DMS79 treated with DMSO at 0.1 percent for 48 hours (cell line): ENCODE results near the gene GPSM3.
"Not testable (repeated sequence)": the region's sequence is repeated elsewhere in the genome, so short reads cannot be mapped to it uniquely, and the experiment has no call there.

ENCODE experiments used
- DNase-seq: peaks from one replicate; lab custom pipeline; 2025; lab: John Stamatoyannopoulos, UW

Gene GPSM3

DNA sequence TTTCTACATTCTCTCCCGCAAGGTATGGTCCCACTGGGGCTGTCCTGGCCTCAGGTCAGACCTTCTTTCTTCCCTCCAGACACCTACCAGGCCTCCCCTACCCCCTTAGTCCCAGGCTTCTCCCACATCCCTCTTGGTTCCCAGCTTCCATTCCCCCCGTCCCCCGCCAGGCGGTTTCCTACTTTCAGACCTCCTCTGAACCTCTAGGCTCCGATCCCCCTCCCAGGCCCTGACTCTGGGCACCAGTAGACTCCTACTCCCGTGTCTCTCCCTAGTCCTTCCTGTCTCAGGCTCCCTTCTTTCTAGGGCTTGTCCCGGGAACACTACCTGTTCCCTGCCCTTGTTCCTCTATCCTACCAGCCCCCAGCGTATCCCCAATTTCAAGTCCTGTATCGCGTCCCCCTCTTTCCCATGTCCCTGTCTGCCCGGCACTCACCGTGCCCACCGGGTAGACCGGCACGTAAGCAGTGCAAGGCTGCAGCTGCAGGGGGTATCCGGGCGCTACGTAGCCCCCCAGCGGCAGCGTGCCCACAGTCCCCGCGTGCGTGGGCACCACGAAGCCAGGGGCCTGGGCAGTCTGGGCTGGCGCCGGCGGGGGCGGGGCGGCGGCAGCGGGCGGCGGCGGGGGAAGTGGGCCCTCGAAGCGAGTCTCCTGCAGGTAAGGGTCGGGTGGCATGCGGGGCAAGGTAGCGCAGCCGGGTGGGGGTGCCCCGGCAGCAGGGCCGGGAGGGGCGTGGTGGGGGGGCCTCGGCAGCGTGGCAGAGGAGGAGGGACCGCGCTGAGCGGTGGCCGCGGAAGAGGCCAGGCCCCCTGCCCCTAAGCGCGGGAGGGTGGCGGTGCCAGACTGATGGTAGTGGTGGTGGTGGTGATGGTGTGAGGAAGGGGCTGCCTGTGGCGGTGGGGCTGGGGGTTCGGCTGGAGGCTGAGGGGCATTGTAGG, 42.2 kb downstream of the GPSM3 start:
- DNase-seq, result no peak

DNA sequence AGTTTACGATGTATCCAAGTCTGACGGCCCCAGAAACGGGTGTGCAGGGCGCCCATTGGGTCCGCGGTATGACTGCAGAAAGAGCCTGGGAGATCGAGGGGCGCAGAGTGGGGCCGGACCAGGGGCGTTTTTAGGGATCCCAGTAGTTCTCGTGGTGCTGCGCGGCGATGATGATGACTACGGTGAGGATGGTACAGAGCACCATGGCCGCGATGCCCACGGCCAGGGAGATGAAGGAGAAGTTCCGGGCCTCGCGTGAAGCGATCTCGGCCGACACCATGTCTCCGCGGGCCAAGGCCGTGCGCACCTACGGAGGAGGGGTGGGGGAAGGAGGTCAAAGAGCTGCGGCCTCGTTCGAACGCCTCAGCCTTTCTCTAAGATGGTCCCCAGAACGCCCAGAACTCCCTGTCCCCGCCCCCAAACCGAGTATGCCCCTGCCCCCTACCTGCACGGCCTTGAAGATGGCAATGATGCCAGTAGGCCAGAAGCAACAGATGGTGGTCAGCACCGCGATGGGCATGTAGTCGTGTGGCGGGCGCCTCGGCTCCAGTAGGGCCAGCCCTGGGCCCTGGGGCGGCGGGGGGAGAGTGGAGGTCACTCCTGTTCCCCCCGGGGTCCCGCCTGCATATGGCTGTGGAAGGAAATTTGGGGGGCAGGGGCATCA, 43.2 kb downstream of the GPSM3 start:
- DNase-seq, result no peak

GRCh38 chr6:32148289-32149091, 44.0 kb downstream of the GPSM3 start:
- DNase-seq, result no peak

DNA sequence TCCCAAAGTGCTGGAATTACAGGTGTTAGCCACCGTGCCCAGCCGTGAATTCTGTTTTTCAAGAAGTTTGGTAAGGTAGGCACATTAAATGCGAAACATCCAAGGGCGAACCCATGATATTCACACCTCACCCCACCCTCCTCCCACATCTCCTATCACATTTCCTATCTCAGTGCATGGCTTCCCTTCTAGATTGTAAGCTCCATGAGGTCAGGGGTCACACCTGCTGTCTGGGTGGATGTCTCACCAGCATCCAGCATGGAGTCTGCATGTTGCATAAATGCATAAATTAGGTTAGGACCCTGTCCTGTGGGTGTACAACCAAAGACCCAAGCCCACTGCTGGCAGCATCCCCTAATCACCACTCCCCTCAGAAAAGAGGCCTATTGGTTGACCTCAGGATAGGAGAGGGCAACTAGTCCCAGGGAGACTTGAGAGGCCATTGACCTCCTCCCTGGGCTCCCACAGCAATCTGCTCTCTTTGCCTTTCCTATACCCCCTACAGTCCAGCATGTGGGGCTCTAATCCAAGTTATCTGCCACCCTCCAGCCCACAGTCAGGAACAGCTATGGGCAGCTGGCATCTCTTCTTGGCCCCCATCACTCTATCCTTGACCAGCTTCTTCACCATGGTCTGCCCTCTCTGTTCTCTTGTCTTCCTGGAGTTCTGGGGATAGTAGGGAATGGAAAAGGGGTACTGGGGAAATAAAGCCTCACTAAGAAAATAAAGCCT, 44.9 kb downstream of the GPSM3 start:
- no peak for DNase-seq

DNA sequence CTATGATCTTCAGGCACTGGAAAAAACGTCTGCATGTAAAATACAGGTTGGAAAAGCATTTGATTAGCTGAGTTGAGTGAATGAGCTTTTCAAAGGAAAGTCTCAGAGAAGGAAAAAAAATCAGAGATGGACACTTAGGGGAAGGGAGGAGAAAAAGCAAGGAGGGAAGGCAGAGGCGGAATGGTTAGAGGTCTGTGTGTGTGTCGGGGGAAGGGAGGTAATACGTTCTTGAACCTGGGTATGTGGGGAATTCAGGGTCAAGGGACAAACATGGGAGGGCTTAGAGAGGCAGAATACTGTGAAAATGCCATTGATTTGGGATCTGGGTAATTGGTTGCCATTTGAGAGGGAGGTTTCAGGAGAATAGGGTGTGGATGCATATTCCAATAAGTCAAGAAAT, 45.8 kb downstream of the GPSM3 start:
- no peak for DNase-seq

GRCh38 chr6:32146287-32146686, 46.2 kb downstream of the GPSM3 start:
- no peak for DNase-seq

DNA sequence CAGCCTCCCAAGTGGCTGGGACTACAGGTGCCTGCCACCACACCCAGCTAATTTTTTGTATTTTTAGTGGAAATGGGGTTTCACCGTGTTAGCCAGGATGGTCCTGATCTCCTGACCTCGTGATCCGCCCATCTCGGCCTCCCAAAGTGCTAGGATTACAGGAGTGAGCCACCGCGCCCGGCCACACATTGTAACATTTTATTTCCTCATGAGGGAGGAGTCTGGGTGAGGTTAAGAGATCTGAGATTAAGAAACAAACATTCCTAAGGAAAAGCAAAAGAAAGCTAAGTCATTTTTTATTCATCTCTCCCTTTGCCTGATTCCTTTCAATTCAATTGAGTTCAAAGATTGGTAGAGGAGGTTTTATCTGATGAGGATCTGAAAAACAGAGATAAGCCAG, 48.2 kb downstream of the GPSM3 start:
- not testable (repeated sequence) for DNase-seq
